NT2/D1 (cell line): ENCODE measurements around the gene SP9.

Source experiments
- SUZ12 ChIP-seq: IDR thresholded peaks from 2 replicates; pipeline ENCODE4 v1.6.1; 2011; ENCODE audit not compliant: insufficient read length, insufficient read depth; ENCODE audit errors: extremely low read depth
- YY1 ChIP-seq: IDR thresholded peaks from 2 replicates; pipeline ENCODE4 v1.6.1; 2011; ENCODE audit not compliant: insufficient read length, insufficient read depth
- ZNF274 ChIP-seq: IDR thresholded peaks from 2 replicates; pipeline ENCODE4 v1.6.1; 2011; ENCODE audit warnings: mild to moderate bottlenecking, low read depth, low read length

GRCh38 chr2:174325373-174326160 is 9.2 kb upstream of the SP9 start:
- TF ChIP-seq ZNF274 (no peak), YY1 (no peak), SUZ12 (no peak)
